ENCODE measurements around the gene CLBA1.

Gene CLBA1

GRCh38 chr14:104966261-104966865 lies 19.2 kb upstream of the CLBA1 start:
- H3K4me1 ChIP-seq (ENCODE audit: control extremely low read depth in 1 of 4, control insufficient read depth in 4 of 4, insufficient read depth in 4 of 4, low read length in 3 of 4): peaks cover 0 to 15% (median 12%) of the 10 kb centered on the region in 4 experiments
- H3K36me3 ChIP-seq (ENCODE audit: control insufficient read depth in 4 of 4, insufficient read depth in 4 of 4, low read length in 3 of 4): no peaks in the 10 kb centered on the region
- CTCF ChIA-PET: interaction anchor here (1.9 to 6.3 kb wide), 2 partner anchors 9 to 80 kb away, joined by 4 to 44 read pairs; no protein-coding TSS in a partner anchor
- WGBS (ENCODE audit: insufficient coverage): 91% methylated on average over 7 of the region's 9 CpGs
- no peak for DNase-seq
- H3K9me3 ChIP-seq (ENCODE audit: control extremely low read depth in 1 of 5, control insufficient read depth in 4 of 5, insufficient read depth in 2 of 5, low read depth in 1 of 5, low read length in 4 of 5): no peaks in the 10 kb centered on the region
- H3K4me3 ChIP-seq (ENCODE audit: control insufficient read depth in 1 of 7, extremely low read depth in 1 of 7, insufficient read depth in 4 of 7, low read depth in 2 of 7, low read length in 6 of 7): no peak overlapping the region
- H3K27me3 ChIP-seq (replicated peaks in 2 of 5; ENCODE audit: control insufficient read depth in 4 of 5, insufficient read depth in 5 of 5, low read length in 4 of 5): peaks cover 0 to 21% (median 6%) of the 10 kb centered on the region in 5 experiments
- POLR2A ChIA-PET: no interaction called here
- no peak overlapping the region for H3K27ac ChIP-seq (ENCODE audit: insufficient read depth in 1 of 2, low read depth in 1 of 2, low read length in 2 of 2, poor library complexity in 1 of 2, severe bottlenecking in 2 of 2)

GRCh38 chr14:104966981-104967385 lies 18.6 kb upstream of the CLBA1 start:
- Histone ChIP-seq H3K4me3 (ENCODE audit: control insufficient read depth in 1 of 7, extremely low read depth in 1 of 7, insufficient read depth in 4 of 7, low read depth in 2 of 7, low read length in 6 of 7) (no peak overlapping the region), H3K27ac (ENCODE audit: insufficient read depth in 1 of 2, low read depth in 1 of 2, low read length in 2 of 2, poor library complexity in 1 of 2, severe bottlenecking in 2 of 2) (no peak overlapping the region), H3K9me3 (ENCODE audit: control extremely low read depth in 1 of 5, control insufficient read depth in 4 of 5, insufficient read depth in 2 of 5, low read depth in 1 of 5, low read length in 4 of 5) (no peaks in the 10 kb centered on the region), H3K27me3 (replicated peaks in 2 of 5; ENCODE audit: control insufficient read depth in 4 of 5, insufficient read depth in 5 of 5, low read length in 4 of 5) (peaks cover 0 to 21% (median 6%) of the 10 kb centered on the region in 5 experiments), H3K36me3 (ENCODE audit: control insufficient read depth in 4 of 4, insufficient read depth in 4 of 4, low read length in 3 of 4) (no peaks in the 10 kb centered on the region), H3K4me1 (ENCODE audit: control extremely low read depth in 1 of 4, control insufficient read depth in 4 of 4, insufficient read depth in 4 of 4, low read length in 3 of 4) (peaks cover 0 to 15% (median 12%) of the 10 kb centered on the region in 4 experiments)
- POLR2A ChIA-PET: no interaction called here
- CTCF ChIA-PET: interaction anchor here (1.9 to 6.3 kb wide), 2 partner anchors 8 to 79 kb away, joined by 4 to 44 read pairs; no protein-coding TSS in a partner anchor
- WGBS (ENCODE audit: insufficient coverage): 81% methylated on average over 5 of the region's 8 CpGs
- no peak for DNase-seq

DNA sequence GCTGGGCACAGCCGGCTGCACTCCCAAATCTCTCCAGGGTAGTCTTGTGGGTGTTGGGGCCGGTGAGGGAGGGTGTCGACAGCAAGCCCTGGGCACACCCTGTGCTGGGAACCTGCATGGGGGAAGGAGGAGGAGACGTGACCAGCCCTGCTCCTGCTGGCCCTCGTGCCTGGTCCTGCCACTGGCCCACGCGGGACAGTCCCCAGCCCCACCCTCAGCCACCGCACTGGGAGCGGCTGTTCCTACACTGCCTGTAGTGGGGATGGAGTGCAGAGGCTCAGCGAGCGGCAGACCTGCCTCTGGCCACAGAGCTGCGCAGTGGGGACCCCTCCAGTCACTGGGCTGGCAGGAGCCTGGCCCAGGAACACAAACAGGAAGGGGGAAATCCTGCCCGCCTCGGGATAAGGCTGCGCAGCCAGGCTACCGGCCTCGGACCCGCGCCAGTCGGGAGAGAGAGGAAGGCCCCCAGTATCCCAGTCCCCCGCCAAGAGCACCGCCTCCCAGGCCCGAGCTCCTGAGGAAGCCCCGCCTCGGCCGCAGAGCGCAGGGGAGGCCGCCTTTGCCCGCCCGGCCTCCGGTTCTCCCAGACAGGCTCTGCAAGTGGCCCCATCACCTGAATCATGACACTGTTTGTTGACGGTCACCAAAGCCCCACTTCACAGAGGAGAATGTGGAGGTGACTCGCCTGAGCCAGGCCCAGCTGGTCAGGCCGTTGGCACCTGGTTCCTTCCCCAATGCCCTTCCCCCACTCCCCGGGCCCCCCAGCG lies 18.0 kb upstream of the CLBA1 start:
- POLR2A ChIA-PET: interaction anchor here (0.6 kb wide), 1 partner anchor 39 kb away, joined by 3 read pairs; no protein-coding TSS in a partner anchor
- 3% methylated on average over 21 of the region's 36 CpGs for whole genome bisulfite sequencing (ENCODE audit: insufficient coverage)
- peaks cover 0 to 21% (median 6%) of the 10 kb centered on the region in 5 experiments for H3K27me3 ChIP-seq (replicated peaks in 2 of 5; ENCODE audit: control insufficient read depth in 4 of 5, insufficient read depth in 5 of 5, low read length in 4 of 5)
- H3K4me1 ChIP-seq (ENCODE audit: control extremely low read depth in 1 of 4, control insufficient read depth in 4 of 4, insufficient read depth in 4 of 4, low read length in 3 of 4): peaks cover 0 to 15% (median 12%) of the 10 kb centered on the region in 4 experiments
- H3K36me3 ChIP-seq (ENCODE audit: control insufficient read depth in 4 of 4, insufficient read depth in 4 of 4, low read length in 3 of 4): no peaks in the 10 kb centered on the region
- CTCF ChIA-PET: interaction anchor here (1.9 to 6.3 kb wide), 2 partner anchors 7 to 79 kb away, joined by 4 to 44 read pairs; no protein-coding TSS in a partner anchor
- peak overlapping the region in 6 of 7 experiments; percentile 5 to 67 (median 24) for H3K4me3 ChIP-seq (ENCODE audit: control insufficient read depth in 1 of 7, extremely low read depth in 1 of 7, insufficient read depth in 4 of 7, low read depth in 2 of 7, low read length in 6 of 7)
- peak in 2 of 3 donors; percentile 26 to 36 for DNase-seq
- H3K27ac ChIP-seq (ENCODE audit: insufficient read depth in 1 of 2, low read depth in 1 of 2, low read length in 2 of 2, poor library complexity in 1 of 2, severe bottlenecking in 2 of 2): no peak overlapping the region
- no peaks in the 10 kb centered on the region for H3K9me3 ChIP-seq (ENCODE audit: control extremely low read depth in 1 of 5, control insufficient read depth in 4 of 5, insufficient read depth in 2 of 5, low read depth in 1 of 5, low read length in 4 of 5)

DNA sequence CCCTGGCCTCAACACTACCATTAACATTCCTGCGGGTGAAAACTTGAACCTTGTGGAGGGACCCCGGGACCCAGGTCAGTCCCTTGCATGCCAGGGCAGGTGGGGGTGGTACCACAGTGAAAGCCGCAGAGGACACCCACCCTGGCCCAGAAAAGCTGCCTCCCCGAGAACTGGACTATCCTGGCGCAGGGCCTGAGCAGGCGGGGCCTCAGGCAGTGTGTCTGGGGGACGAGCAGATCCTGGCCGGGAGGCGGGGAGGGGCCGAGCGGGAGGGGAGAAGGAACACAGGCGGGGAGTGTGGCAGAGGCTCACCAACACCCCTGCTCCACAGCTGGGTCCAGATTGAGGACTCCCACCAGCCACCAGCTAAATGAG lies 17.4 kb upstream of the CLBA1 start:
- 21% methylated on average over 10 of the region's 12 CpGs for WGBS (ENCODE audit: insufficient coverage)
- peak overlapping the region in 3 of 7 experiments; percentile 5 to 67 (median 60) for H3K4me3 ChIP-seq (ENCODE audit: control insufficient read depth in 1 of 7, extremely low read depth in 1 of 7, insufficient read depth in 4 of 7, low read depth in 2 of 7, low read length in 6 of 7)
- peak in 1 of 3 donors; percentile 12 for DNase-seq

GRCh38 chr14:104968541-104969401 lies 16.8 kb upstream of the CLBA1 start:
- Histone ChIP-seq H3K36me3 (ENCODE audit: control insufficient read depth in 4 of 4, insufficient read depth in 4 of 4, low read length in 3 of 4) (no peaks in the 10 kb centered on the region), H3K4me3 (ENCODE audit: control insufficient read depth in 1 of 7, extremely low read depth in 1 of 7, insufficient read depth in 4 of 7, low read depth in 2 of 7, low read length in 6 of 7) (no peak overlapping the region), H3K27me3 (replicated peaks in 2 of 5; ENCODE audit: control insufficient read depth in 4 of 5, insufficient read depth in 5 of 5, low read length in 4 of 5) (peaks cover 0 to 21% (median 6%) of the 10 kb centered on the region in 5 experiments), H3K4me1 (ENCODE audit: control extremely low read depth in 1 of 4, control insufficient read depth in 4 of 4, insufficient read depth in 4 of 4, low read length in 3 of 4) (peaks cover 0 to 15% (median 12%) of the 10 kb centered on the region in 4 experiments), H3K9me3 (ENCODE audit: control extremely low read depth in 1 of 5, control insufficient read depth in 4 of 5, insufficient read depth in 2 of 5, low read depth in 1 of 5, low read length in 4 of 5) (no peaks in the 10 kb centered on the region), H3K27ac (ENCODE audit: insufficient read depth in 1 of 2, low read depth in 1 of 2, low read length in 2 of 2, poor library complexity in 1 of 2, severe bottlenecking in 2 of 2) (no peak overlapping the region)
- 90% methylated on average over 18 of the region's 21 CpGs for WGBS (ENCODE audit: insufficient coverage)
- no peak for DNase-seq
- POLR2A ChIA-PET: no interaction called here
- CTCF ChIA-PET: interaction anchor here (0.9 to 1.9 kb wide), 4 partner anchors 11 to 78 kb away, joined by 3 to 4 read pairs (median 4); no protein-coding TSS in a partner anchor

More for the DNA sequence above, 17.4 kb upstream of the CLBA1 start:
- CTCF ChIA-PET: interaction anchor here (0.9 to 6.3 kb wide), 4 partner anchors 7 to 78 kb away, joined by 3 to 44 read pairs (median 4); no protein-coding TSS in a partner anchor
- POLR2A ChIA-PET: interaction anchor here (0.6 kb wide), 1 partner anchor 38 kb away, joined by 3 read pairs; no protein-coding TSS in a partner anchor
- peaks cover 0 to 21% (median 6%) of the 10 kb centered on the region in 5 experiments for H3K27me3 ChIP-seq (replicated peaks in 2 of 5; ENCODE audit: control insufficient read depth in 4 of 5, insufficient read depth in 5 of 5, low read length in 4 of 5)
- peaks cover 0 to 15% (median 12%) of the 10 kb centered on the region in 4 experiments for H3K4me1 ChIP-seq (ENCODE audit: control extremely low read depth in 1 of 4, control insufficient read depth in 4 of 4, insufficient read depth in 4 of 4, low read length in 3 of 4)
- no peaks in the 10 kb centered on the region for H3K9me3 ChIP-seq (ENCODE audit: control extremely low read depth in 1 of 5, control insufficient read depth in 4 of 5, insufficient read depth in 2 of 5, low read depth in 1 of 5, low read length in 4 of 5)
- H3K27ac ChIP-seq (ENCODE audit: insufficient read depth in 1 of 2, low read depth in 1 of 2, low read length in 2 of 2, poor library complexity in 1 of 2, severe bottlenecking in 2 of 2): no peak overlapping the region
- H3K36me3 ChIP-seq (ENCODE audit: control insufficient read depth in 4 of 4, insufficient read depth in 4 of 4, low read length in 3 of 4): no peaks in the 10 kb centered on the region

DNA sequence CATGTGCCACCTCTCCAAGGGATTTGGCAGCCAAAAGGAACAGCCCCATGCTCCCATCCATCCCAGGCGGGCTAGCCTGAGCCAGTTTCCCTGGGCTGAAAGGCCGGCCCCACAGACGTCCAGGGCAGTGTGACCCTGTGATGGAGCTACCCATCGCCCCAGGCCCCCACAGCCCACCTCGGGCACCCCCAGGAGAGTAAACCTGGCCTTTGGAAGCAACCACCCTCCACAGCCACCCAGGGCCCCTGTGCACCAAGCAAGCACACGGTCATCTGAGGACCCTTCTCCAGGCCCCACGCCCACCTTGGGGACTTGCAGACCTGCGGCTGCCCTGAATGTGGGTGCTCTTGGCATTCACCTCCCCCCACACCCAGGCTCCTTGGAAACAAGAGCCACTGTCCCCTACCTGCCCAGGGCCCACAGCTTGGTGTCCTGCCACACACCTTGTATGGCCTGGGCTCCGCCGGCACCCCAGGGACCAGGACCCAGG lies 15.8 kb upstream of the CLBA1 start:
- no peak overlapping the region for H3K27ac ChIP-seq (ENCODE audit: insufficient read depth in 1 of 2, low read depth in 1 of 2, low read length in 2 of 2, poor library complexity in 1 of 2, severe bottlenecking in 2 of 2)
- no peak overlapping the region for H3K4me3 ChIP-seq (ENCODE audit: control insufficient read depth in 1 of 7, extremely low read depth in 1 of 7, insufficient read depth in 4 of 7, low read depth in 2 of 7, low read length in 6 of 7)
- POLR2A ChIA-PET: no interaction called here
- CTCF ChIA-PET: interaction anchor here (1.1 to 1.6 kb wide), 3 partner anchors 10 to 76 kb away, joined by 3 read pairs; no protein-coding TSS in a partner anchor
- peaks cover 0 to 15% (median 12%) of the 10 kb centered on the region in 4 experiments for H3K4me1 ChIP-seq (ENCODE audit: control extremely low read depth in 1 of 4, control insufficient read depth in 4 of 4, insufficient read depth in 4 of 4, low read length in 3 of 4)
- peaks cover 0 to 21% (median 6%) of the 10 kb centered on the region in 5 experiments for H3K27me3 ChIP-seq (replicated peaks in 2 of 5; ENCODE audit: control insufficient read depth in 4 of 5, insufficient read depth in 5 of 5, low read length in 4 of 5)
- H3K9me3 ChIP-seq (ENCODE audit: control extremely low read depth in 1 of 5, control insufficient read depth in 4 of 5, insufficient read depth in 2 of 5, low read depth in 1 of 5, low read length in 4 of 5): no peaks in the 10 kb centered on the region
- WGBS (ENCODE audit: insufficient coverage): 97% methylated on average over 3 of the region's 10 CpGs
- no peak for DNase-seq
- no peaks in the 10 kb centered on the region for H3K36me3 ChIP-seq (ENCODE audit: control insufficient read depth in 4 of 4, insufficient read depth in 4 of 4, low read length in 3 of 4)
